Posterior vena cava (tissue), 2 donors: Measurements from ENCODE around the gene MPHOSPH9. TPM values are rescaled to one million over a fixed set of nuclear protein-coding genes. Genes with fewer than 3 reads are reported as not detected.

ENCODE experiments used
- DNase-seq: peaks from one replicate; pipeline ENCODE4 v3.0.0-alpha.2; 2020; ENCODE audit warnings: low spot score
- intact Hi-C, 2 donors: fragments of 100-400 bp; cut with DNase I; formaldehyde crosslinking; loops; one replicate each; pipeline versions ENCODE4 v1.14.1 to v1.14.2; 2022 to 2023
- long read RNA-seq, 2 donors: library from polyadenylated mRNA; unstranded; transcript quantifications; one replicate each; pipeline ENCODE4 v2.0.0, GENCODE V29; 2020 to 2021
- total RNA-seq, 2 donors: library from RNA; stranded (reverse); fragmentation: NEBNext Ultra II Directional; extraction: Animal tissue kit (Norgen Biotek cat#: 25700); gene quantifications; one replicate each; pipeline ENCODE4 v1.2.1, GENCODE V29; 2021
- donor health status: DM: yes; HTN: yes; CAD: no.
- donor health status: DM: yes; HTN: yes; CAD: no.

MPHOSPH9 gene
- total RNA-seq = 10 to 100 TPM; 12.6 to 18.7 TPM
- long read RNA-seq, donor 1, partial matches to known transcripts = 2 of 4 reads
- long read RNA-seq, donor 1, other reads (novel, unspliced or antisense) = 2 of 4 reads
- long read RNA-seq, donor 2, partial matches to known transcripts = 1 of 1 reads
- long read RNA-seq, donor 2, other reads (novel, unspliced or antisense) = 0 of 1 reads

- DNase-seq = peak; percentile 99
- intact Hi-C loops = loop anchor here (5.0 to 10.0 kb wide), 2 partner anchors 191 to 378 kb away; no protein-coding TSS in a partner anchor
These were observed at the start of gene MPHOSPH9, which contains the start of gene MTRFR for GRCh38 chr12:123232807-123233504. Gene MPHOSPH9, minus strand, starts transcription at chr12:123233141. Its CDS starts 2,777 bp downstream, at chr12:123230364. Gene MTRFR, plus strand, starts transcription at chr12:123233436. Its CDS starts 20,239 bp downstream, at chr12:123253675.

- DNase-seq = no peak
- intact Hi-C loops = no loop called here
These were observed 49.2 kb upstream of the MPHOSPH9 start for GRCh38 chr12:123282111-123282510.

GRCh38 chr12:123280971-123281370, 48.0 kb upstream of the MPHOSPH9 start:
- intact Hi-C loops = no loop called here
- DNase-seq = no peak

- intact Hi-C loops = no loop called here
- DNase-seq = peak; percentile 8
These were observed 45.2 kb upstream of the MPHOSPH9 start for GRCh38 chr12:123278101-123278627.

- intact Hi-C loops = no loop called here
- peak; percentile 6 for DNase-seq
These were observed 40.2 kb upstream of the MPHOSPH9 start for GRCh38 chr12:123273166-123273565.

- DNase-seq = peak; percentile 93
- intact Hi-C loops = no loop called here
These were observed 38.2 kb upstream of the MPHOSPH9 start for GRCh38 chr12:123271001-123271668.

GRCh38 chr12:123270214-123271000, 37.5 kb upstream of the MPHOSPH9 start:
- peak; percentile 74 for DNase-seq
- intact Hi-C loops = no loop called here

- intact Hi-C loops = no loop called here
- DNase-seq = no peak
These were observed 36.9 kb upstream of the MPHOSPH9 start for GRCh38 chr12:123269896-123270213.

- DNase-seq = peak; percentile 92
- intact Hi-C loops = no loop called here
These were observed 36.5 kb upstream of the MPHOSPH9 start for GRCh38 chr12:123269395-123269892.

GRCh38 chr12:123268850-123269249, 35.9 kb upstream of the MPHOSPH9 start:
- peak; percentile 74 for DNase-seq
- intact Hi-C loops = no loop called here

GRCh38 chr12:123267991-123268843, 35.3 kb upstream of the MPHOSPH9 start:
- intact Hi-C loops = no loop called here
- peak; percentile 86 for DNase-seq

- peak; percentile 58 for DNase-seq
- intact Hi-C loops = no loop called here
These were observed 34.5 kb upstream of the MPHOSPH9 start for GRCh38 chr12:123267335-123267920.

- intact Hi-C loops = no loop called here
- DNase-seq = peak; percentile 44
These were observed 33.8 kb upstream of the MPHOSPH9 start for GRCh38 chr12:123266679-123267277.

GRCh38 chr12:123265851-123266678, 33.1 kb upstream of the MPHOSPH9 start:
- intact Hi-C loops = no loop called here
- no peak for DNase-seq

- peak; percentile 57 for DNase-seq
- intact Hi-C loops = loop anchor here in 1 of 2 donors (5.0 kb wide), 1 partner anchor 1658 kb away; no protein-coding TSS in a partner anchor
These were observed 31.7 kb upstream of the MPHOSPH9 start for GRCh38 chr12:123264642-123265041.

- intact Hi-C loops = loop anchor here in 1 of 2 donors (5.0 kb wide), 1 partner anchor 1659 kb away; no protein-coding TSS in a partner anchor
- peak; percentile 58 for DNase-seq
These were observed 30.4 kb upstream of the MPHOSPH9 start for GRCh38 chr12:123263196-123263817.
